ENCODE measurements around the gene PINK1.

- TF ChIP-seq GATA2 (IDR thresholded peaks at IDR 0.05; ENCODE audit: low read depth, low read length) (no peak), GATA3 (IDR thresholded peaks at IDR 0.05; ENCODE audit: low read depth, low read length) (no peak)
These were observed 30.1 kb downstream of the PINK1 start for GRCh38 chr1:20663365-20663764.

Data from SH-SY5Y (cell line).